Ishikawa (cell line): ENCODE measurements around the gene PDE4B.

ENCODE experiments used
- CEBPB ChIP-seq: IDR thresholded peaks from 2 replicates; pipeline ENCODE4 v1.6.1; 2012
- CREB1 ChIP-seq: IDR thresholded peaks from 2 replicates; pipeline ENCODE4 v1.6.1; 2012; ENCODE audit warnings: low read depth
- EGR1 ChIP-seq: IDR thresholded peaks from 2 replicates; pipeline ENCODE4 v1.6.1; 2012
- EP300 ChIP-seq: IDR thresholded peaks from 2 replicates; pipeline ENCODE4 v1.6.1; 2012; ENCODE audit warnings: borderline replicate concordance
- FOXM1 ChIP-seq: IDR thresholded peaks from 2 replicates; pipeline ENCODE4 v1.6.1; 2012; ENCODE audit warnings: low read depth, borderline replicate concordance
- NFIC ChIP-seq: IDR thresholded peaks from 2 replicates; pipeline ENCODE4 v1.6.1; 2012
- RAD21 ChIP-seq: IDR thresholded peaks from 2 replicates; pipeline ENCODE4 v1.6.1; 2012; ENCODE audit warnings: low read depth
- TAF1 ChIP-seq: IDR thresholded peaks from 2 replicates; pipeline ENCODE4 v1.6.1; 2012; ENCODE audit warnings: low read depth, mild to moderate bottlenecking
- TCF12 ChIP-seq: IDR thresholded peaks from 2 replicates; pipeline ENCODE4 v1.6.1; 2012; ENCODE audit warnings: low read depth
- TEAD4 ChIP-seq: IDR thresholded peaks from 2 replicates; pipeline ENCODE4 v1.6.1; 2012
- YY1 ChIP-seq: IDR thresholded peaks from 2 replicates; pipeline ENCODE4 v1.6.1; 2012; ENCODE audit warnings: low read depth
- ZBTB7A ChIP-seq: IDR thresholded peaks from 2 replicates; pipeline ENCODE4 v1.6.1; 2012; ENCODE audit warnings: low read depth
- TF ChIP-seq, protein P1 (sequence below): IDR thresholded peaks from 2 replicates; pipeline ENCODE4 v1.6.1; 2012
- TF ChIP-seq, protein P2 (sequence below): IDR thresholded peaks from 2 replicates; pipeline ENCODE4 v1.6.1; 2012; ENCODE audit warnings: low read depth, mild to moderate bottlenecking
- TF ChIP-seq, protein P3 (sequence below): IDR thresholded peaks from 2 replicates; pipeline ENCODE4 v1.6.1; 2012

The PDE4B gene

GRCh38 chr1:66288048-66288447 is 495.4 kb downstream of the PDE4B start:
- TF ChIP-seq EGR1 (no peak), NFIC (no peak), RAD21 (no peak), CEBPB (no peak), EP300 (no peak), TEAD4 (no peak), ZBTB7A (no peak), CREB1 (no peak), TCF12 (no peak), FOXM1 (no peak), YY1 (no peak), TAF1 (no peak)
- TF ChIP-seq, protein P1, sequence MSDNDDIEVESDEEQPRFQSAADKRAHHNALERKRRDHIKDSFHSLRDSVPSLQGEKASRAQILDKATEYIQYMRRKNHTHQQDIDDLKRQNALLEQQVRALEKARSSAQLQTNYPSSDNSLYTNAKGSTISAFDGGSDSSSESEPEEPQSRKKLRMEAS, result no peak
- TF ChIP-seq, protein P2, sequence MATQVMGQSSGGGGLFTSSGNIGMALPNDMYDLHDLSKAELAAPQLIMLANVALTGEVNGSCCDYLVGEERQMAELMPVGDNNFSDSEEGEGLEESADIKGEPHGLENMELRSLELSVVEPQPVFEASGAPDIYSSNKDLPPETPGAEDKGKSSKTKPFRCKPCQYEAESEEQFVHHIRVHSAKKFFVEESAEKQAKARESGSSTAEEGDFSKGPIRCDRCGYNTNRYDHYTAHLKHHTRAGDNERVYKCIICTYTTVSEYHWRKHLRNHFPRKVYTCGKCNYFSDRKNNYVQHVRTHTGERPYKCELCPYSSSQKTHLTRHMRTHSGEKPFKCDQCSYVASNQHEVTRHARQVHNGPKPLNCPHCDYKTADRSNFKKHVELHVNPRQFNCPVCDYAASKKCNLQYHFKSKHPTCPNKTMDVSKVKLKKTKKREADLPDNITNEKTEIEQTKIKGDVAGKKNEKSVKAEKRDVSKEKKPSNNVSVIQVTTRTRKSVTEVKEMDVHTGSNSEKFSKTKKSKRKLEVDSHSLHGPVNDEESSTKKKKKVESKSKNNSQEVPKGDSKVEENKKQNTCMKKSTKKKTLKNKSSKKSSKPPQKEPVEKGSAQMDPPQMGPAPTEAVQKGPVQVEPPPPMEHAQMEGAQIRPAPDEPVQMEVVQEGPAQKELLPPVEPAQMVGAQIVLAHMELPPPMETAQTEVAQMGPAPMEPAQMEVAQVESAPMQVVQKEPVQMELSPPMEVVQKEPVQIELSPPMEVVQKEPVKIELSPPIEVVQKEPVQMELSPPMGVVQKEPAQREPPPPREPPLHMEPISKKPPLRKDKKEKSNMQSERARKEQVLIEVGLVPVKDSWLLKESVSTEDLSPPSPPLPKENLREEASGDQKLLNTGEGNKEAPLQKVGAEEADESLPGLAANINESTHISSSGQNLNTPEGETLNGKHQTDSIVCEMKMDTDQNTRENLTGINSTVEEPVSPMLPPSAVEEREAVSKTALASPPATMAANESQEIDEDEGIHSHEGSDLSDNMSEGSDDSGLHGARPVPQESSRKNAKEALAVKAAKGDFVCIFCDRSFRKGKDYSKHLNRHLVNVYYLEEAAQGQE, result no peak
- TF ChIP-seq, protein P3, sequence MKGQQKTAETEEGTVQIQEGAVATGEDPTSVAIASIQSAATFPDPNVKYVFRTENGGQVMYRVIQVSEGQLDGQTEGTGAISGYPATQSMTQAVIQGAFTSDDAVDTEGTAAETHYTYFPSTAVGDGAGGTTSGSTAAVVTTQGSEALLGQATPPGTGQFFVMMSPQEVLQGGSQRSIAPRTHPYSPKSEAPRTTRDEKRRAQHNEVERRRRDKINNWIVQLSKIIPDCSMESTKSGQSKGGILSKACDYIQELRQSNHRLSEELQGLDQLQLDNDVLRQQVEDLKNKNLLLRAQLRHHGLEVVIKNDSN, result no peak

- TF ChIP-seq ZBTB7A, result no peak
- no peak for TF ChIP-seq EP300
- TF ChIP-seq CREB1, result no peak
- no peak for TF ChIP-seq YY1
- no peak for TF ChIP-seq RAD21
- TF ChIP-seq, protein P2, result no peak
- no peak for TF ChIP-seq TEAD4
- TF ChIP-seq EGR1, result no peak
- no peak for TF ChIP-seq NFIC
- TF ChIP-seq, protein P1, result no peak
- TF ChIP-seq TCF12, result no peak
- TF ChIP-seq, protein P3, result no peak
- no peak for TF ChIP-seq CEBPB
- TF ChIP-seq TAF1, result no peak
These were observed 498.3 kb downstream of the PDE4B start for GRCh38 chr1:66290761-66291530.

DNA sequence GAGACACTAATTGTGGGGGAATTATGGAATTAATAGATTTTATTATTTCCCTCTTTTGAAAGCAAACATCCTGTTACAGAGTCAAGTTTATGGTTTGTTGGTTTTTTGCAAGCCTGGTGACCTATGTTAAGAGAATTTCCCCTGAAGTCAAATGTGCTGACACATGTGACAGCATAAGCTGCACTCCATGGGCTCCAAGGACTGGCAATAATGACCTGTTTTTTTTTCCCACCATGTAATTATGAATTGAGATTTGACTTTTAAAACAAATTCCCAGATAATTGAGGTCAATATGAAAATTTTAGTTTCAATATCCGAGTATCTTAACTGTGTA is 498.8 kb downstream of the PDE4B start:
- no peak for TF ChIP-seq NFIC
- TF ChIP-seq FOXM1, result no peak
- TF ChIP-seq CEBPB, result no peak
- TF ChIP-seq YY1, result no peak
- TF ChIP-seq CREB1, result no peak
- TF ChIP-seq, protein P1, result no peak
- TF ChIP-seq EGR1, result no peak
- no peak for TF ChIP-seq RAD21
- TF ChIP-seq TEAD4, result no peak
- no peak for TF ChIP-seq TAF1
- TF ChIP-seq TCF12, result no peak
- TF ChIP-seq, protein P2, result no peak
- TF ChIP-seq, protein P3, result no peak
